ENCODE data around the gene SYVN1.
A peak's percentile ranks its signal among the peaks of the same experiment; 100 is the strongest.
"Not testable (repeated sequence)": the region's sequence is repeated elsewhere in the genome, so short reads cannot be mapped to it uniquely, and the experiment has no call there.

Gene SYVN1

GRCh38 chr11:65125197-65126056 is 8.9 kb downstream of the SYVN1 start:
- no peak for DNase-seq

- no peak for DNase-seq
Measured at GRCh38 chr11:65124480-65125196, 9.7 kb downstream of the SYVN1 start.

- DNase-seq, result peak; percentile 99
Measured at GRCh38 chr11:65121865-65122696, 12.2 kb downstream of the SYVN1 start, which contains the start of the genes FAU and MRPL49. TSS of gene FAU (minus strand) at chr11:65122134. CDS start at chr11:65121813, 321 bp downstream. TSS of gene MRPL49 (plus strand) at chr11:65122321. CDS start at chr11:65122347, 26 bp downstream.

GRCh38 chr11:65121447-65121864 is 12.9 kb downstream of the SYVN1 start:
- no peak for DNase-seq

- DNase-seq, result no peak
Measured at GRCh38 chr11:65120831-65121230, 13.5 kb downstream of the SYVN1 start.

- no peak for DNase-seq
Measured at GRCh38 chr11:65119670-65119995, 14.7 kb downstream of the SYVN1 start.

- DNase-seq, result not testable (repeated sequence)
Measured at GRCh38 chr11:65118891-65119669, 15.2 kb downstream of the SYVN1 start.

GRCh38 chr11:65118097-65118837 is 16.1 kb downstream of the SYVN1 start:
- DNase-seq, result no peak

GRCh38 chr11:65117206-65118096 is 16.9 kb downstream of the SYVN1 start, which contains the start of gene ZNHIT2:
TSS of gene ZNHIT2 (minus strand) at chr11:65117701. CDS start at chr11:65117653, 48 bp downstream.
- peak; percentile 100 for DNase-seq

- DNase-seq, result peak; percentile 73
Measured at GRCh38 chr11:65116370-65117205, 17.7 kb downstream of the SYVN1 start.

GRCh38 chr11:65115361-65116082 is 18.8 kb downstream of the SYVN1 start:
- DNase-seq, result no peak

GRCh38 chr11:65114538-65115171 is 19.7 kb downstream of the SYVN1 start:
- no peak for DNase-seq

- no peak for DNase-seq
Measured at GRCh38 chr11:65113839-65114238, 20.5 kb downstream of the SYVN1 start.

GRCh38 chr11:65113361-65113756 is 21.0 kb downstream of the SYVN1 start:
- DNase-seq, result no peak

GRCh38 chr11:65112546-65113360 is 21.6 kb downstream of the SYVN1 start:
- DNase-seq, result peak; percentile 75

- peak; percentile 93 for DNase-seq
Measured at GRCh38 chr11:65111744-65112545, 22.4 kb downstream of the SYVN1 start, which contains the start of gene TM7SF2. TSS of gene TM7SF2 (plus strand) at chr11:65111872. CDS start at chr11:65112016, 144 bp downstream.

All from stimulated activated CD4-positive, alpha-beta T cell treated with anti-CD3 and anti-CD28 coated beads, Interleukin-4, amount 100 ng/mL, for 24 hours (primary cell).